OCI-LY7 (cell line): Measurements from ENCODE around the gene ZFR2.

Experiments
- EZH2phosphoT487 ChIP-seq: fragments of 200-600 bp; sonication (generic); IDR thresholded peaks from 2 replicates; pipeline ENCODE4 v1.6.1; 2018; ENCODE audit warnings: low read depth, borderline replicate concordance, mild to moderate bottlenecking, mixed run types, antibody characterized with exemption, low read length, moderate library complexity, mixed read lengths
- TF ChIP-seq, protein P1 (sequence below): fragments of 200-600 bp; sonication (generic); conservative IDR thresholded peaks from 2 replicates; pipeline ENCODE4 v1.5.1; 2014; ENCODE audit warnings: mild to moderate bottlenecking, antibody characterized with exemption, low read length, moderate library complexity, mixed read lengths

DNA sequence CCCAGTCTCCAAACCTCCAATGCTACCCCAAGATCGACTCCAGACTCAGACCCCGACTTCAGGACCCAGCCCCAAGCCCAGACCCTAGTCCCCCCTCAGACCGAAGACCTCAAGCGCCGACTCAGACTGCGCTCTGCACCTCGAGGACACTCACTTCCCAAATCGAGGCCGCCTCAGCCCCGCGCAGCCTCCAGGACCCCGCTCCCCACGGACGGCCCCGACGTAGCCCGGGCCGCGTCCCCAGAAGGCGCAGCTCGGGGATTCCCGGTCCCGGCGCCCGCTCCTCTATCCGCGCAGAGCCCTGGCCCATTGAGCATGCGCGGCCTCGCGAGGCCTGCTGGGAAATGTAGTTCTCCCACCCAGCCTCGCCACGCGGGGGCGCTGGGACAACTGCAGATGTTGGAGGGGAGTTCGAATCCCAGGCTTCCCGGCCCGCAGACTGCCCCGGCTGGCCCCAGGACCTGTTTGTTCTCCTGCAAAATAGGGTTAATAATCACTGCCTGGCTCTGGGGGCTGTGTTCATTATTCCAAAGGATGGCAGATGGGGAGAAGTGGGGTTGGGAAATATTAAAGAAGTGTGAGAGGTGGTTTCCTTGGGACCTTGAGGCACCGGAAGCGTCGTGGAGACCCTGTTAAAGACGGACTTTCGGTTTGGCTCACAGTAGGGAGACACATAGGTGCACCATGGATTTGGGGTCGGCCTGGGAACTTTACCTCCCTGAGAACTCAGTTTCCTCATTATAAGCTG is 107.3 kb downstream of the ZFR2 start, which contains the start of gene APBA3:
- TF ChIP-seq, protein P1, sequence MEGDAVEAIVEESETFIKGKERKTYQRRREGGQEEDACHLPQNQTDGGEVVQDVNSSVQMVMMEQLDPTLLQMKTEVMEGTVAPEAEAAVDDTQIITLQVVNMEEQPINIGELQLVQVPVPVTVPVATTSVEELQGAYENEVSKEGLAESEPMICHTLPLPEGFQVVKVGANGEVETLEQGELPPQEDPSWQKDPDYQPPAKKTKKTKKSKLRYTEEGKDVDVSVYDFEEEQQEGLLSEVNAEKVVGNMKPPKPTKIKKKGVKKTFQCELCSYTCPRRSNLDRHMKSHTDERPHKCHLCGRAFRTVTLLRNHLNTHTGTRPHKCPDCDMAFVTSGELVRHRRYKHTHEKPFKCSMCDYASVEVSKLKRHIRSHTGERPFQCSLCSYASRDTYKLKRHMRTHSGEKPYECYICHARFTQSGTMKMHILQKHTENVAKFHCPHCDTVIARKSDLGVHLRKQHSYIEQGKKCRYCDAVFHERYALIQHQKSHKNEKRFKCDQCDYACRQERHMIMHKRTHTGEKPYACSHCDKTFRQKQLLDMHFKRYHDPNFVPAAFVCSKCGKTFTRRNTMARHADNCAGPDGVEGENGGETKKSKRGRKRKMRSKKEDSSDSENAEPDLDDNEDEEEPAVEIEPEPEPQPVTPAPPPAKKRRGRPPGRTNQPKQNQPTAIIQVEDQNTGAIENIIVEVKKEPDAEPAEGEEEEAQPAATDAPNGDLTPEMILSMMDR = peak; percentile 85
- no peak for TF ChIP-seq EZH2phosphoT487
